ENCODE results near the gene KRT39. TPM values are rescaled to one million over a fixed set of nuclear protein-coding genes. Genes with fewer than 3 reads are reported as not detected.

The KRT39 gene
- total and polyA plus RNA-seq, 2 of the 13 experiments (the other 11 are each of a cell fraction or from before 2014, with no cell fraction given) = 0.07 to 1.2 TPM

DNA sequence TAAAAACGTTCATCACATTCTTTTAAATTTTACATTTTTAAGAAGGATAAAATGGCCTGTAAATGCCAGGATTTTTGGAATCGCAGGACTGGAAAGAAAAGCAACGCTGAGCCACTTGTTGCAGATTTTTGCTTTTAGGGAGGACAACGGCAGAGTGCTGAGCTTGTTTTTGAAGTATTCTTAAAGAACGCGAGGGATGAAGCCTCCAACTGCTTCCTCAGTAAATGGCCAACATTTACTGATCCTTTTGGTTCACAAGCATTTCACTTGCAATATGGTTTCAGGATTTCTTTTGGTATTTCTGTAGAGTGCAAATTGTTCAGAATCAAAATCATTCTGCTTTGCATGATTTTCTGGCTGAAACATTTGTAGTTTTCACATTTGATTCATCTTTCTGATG lies 26.5 kb downstream of the KRT39 start (continued):
- TF ChIP-seq LRRFIP1 (CRISPR knock-in tag; conservative IDR thresholded peaks at IDR 0.05) (no peak), SP4 (CRISPR knock-in tag; IDR thresholded peaks at IDR 0.05) (no peak), GTF3A (CRISPR knock-in tag; conservative IDR thresholded peaks at IDR 0.05) (no peak), NR1H2 (CRISPR knock-in tag; IDR thresholded peaks at IDR 0.05; ENCODE audit: borderline replicate concordance, low read depth) (no peak), ZNF468 (CRISPR knock-in tag; IDR thresholded peaks at IDR 0.05) (no peak)

DNA sequence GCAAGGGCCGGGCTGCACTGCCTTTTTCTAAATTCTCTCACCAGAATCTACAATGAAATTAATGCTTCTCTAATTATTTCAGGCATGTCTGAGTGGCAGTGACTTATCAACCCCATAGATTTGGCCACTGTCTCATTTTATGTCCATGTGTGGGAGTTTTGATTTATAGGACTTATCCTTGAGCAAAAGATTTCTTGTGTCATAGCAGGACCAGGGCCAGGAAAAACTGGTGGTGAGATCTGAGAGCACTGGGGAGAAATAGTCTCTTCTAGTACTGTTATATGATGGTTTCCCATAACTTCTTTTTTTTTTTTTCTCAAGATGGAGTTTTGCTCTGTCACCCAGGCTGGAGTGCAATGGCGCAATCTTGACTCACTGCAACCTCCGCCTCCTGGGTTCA lies 27.8 kb downstream of the KRT39 start:
- no peak overlapping the region for H3K9ac ChIP-seq (ENCODE audit: insufficient read depth, low read depth, low read length)
- CTCF ChIA-PET (ENCODE audit: low intra/inter-chr PET ratio, low total read pairs) = no interaction called here
- in situ Hi-C loops (cut with HindIII; ENCODE audit: extremely low pct_ligation_motif_present, low pct_unique_long_range_greater_than_20kb) = no loop called here
- FAIRE-seq = no peak
- H3K4me3 ChIP-seq (replicated peaks in 1 of 3; ENCODE audit: insufficient read depth in 1 of 3, low read depth in 2 of 3, low read length in 3 of 3) = no peak overlapping the region
- H3K27ac ChIP-seq (ENCODE audit: extremely low read length, insufficient read depth, low read length) = no peak overlapping the region
- H3K9me3 ChIP-seq (ENCODE audit: low read length) = no peaks in the 10 kb centered on the region
- H3K36me3 ChIP-seq (replicated peaks in 1 of 2; ENCODE audit: control insufficient read depth in 1 of 2, insufficient read depth in 2 of 2, low read length in 2 of 2) = no peaks in the 10 kb centered on the region
- TF ChIP-seq LCORL (IDR thresholded peaks at IDR 0.05) = no peak
- TF ChIP-seq LCORL (CRISPR knock-in tag; IDR thresholded peaks at IDR 0.05) = no peak
- no peak for TF ChIP-seq SMAD9 (CRISPR knock-in tag; IDR thresholded peaks at IDR 0.05)
- TF ChIP-seq PHF8 (CRISPR knock-in tag; IDR thresholded peaks at IDR 0.05) = no peak
- no peak for TF ChIP-seq ZNF749 (CRISPR knock-in tag; IDR thresholded peaks at IDR 0.05; ENCODE audit: borderline replicate concordance)
- TF ChIP-seq, protein P1, sequence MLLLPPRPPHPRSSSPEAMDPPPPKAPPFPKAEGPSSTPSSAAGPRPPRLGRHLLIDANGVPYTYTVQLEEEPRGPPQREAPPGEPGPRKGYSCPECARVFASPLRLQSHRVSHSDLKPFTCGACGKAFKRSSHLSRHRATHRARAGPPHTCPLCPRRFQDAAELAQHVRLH (CRISPR knock-in tag; IDR thresholded peaks at IDR 0.05; ENCODE audit: borderline replicate concordance, low read depth) = no peak
- TF ChIP-seq ZNF562 (CRISPR knock-in tag; IDR thresholded peaks at IDR 0.05; ENCODE audit: borderline replicate concordance) = no peak
- TF ChIP-seq KMT2B (CRISPR knock-in tag; IDR thresholded peaks at IDR 0.05) = no peak
- TF ChIP-seq, protein P2, sequence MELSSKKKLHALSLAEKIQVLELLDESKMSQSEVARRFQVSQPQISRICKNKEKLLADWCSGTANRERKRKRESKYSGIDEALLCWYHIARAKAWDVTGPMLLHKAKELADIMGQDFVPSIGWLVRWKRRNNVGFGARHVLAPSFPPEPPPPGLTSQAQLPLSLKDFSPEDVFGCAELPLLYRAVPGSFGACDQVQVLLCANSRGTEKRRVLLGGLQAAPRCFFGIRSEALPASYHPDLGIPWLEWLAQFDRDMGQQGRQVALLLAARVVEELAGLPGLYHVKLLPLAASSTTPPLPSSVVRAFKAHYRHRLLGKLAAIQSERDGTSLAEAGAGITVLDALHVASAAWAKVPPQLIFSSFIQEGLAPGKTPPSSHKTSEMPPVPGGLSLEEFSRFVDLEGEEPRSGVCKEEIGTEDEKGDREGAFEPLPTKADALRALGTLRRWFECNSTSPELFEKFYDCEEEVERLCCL (CRISPR knock-in tag; IDR thresholded peaks at IDR 0.05; ENCODE audit: borderline replicate concordance) = no peak
- no peak for TF ChIP-seq THYN1 (CRISPR knock-in tag; IDR thresholded peaks at IDR 0.05; ENCODE audit: borderline replicate concordance, low read depth)
- no peak for TF ChIP-seq ZNF672 (CRISPR knock-in tag; IDR thresholded peaks at IDR 0.05)
- no peak for TF ChIP-seq ZNF772 (CRISPR knock-in tag; IDR thresholded peaks at IDR 0.05)
- TF ChIP-seq NCOA5 (CRISPR knock-in tag; IDR thresholded peaks at IDR 0.05) = no peak
- no peak for TF ChIP-seq HHEX (CRISPR knock-in tag; IDR thresholded peaks at IDR 0.05)
- TF ChIP-seq ZNF256 (CRISPR knock-in tag; conservative IDR thresholded peaks at IDR 0.05) = no peak
- no peak for TF ChIP-seq ZBTB44 (CRISPR knock-in tag; IDR thresholded peaks at IDR 0.05)
- peaks cover 3% of the 10 kb centered on the region for H3K79me2 ChIP-seq (ENCODE audit: insufficient read depth, low read length)
- no peaks in the 10 kb centered on the region for H3K27me3 ChIP-seq (ENCODE audit: control insufficient read depth in 1 of 2, insufficient read depth in 2 of 2, low read length in 2 of 2)
- no peak for DNase-seq (ENCODE audit: low spot score)
- ATAC-seq = no peak
- WGBS (ENCODE audit: low lambda C conversion rate) = 100% methylated on average over 3 of the region's 3 CpGs
- H3K4me2 ChIP-seq (ENCODE audit: low read depth, low read length) = no peak overlapping the region
- POLR2A ChIA-PET = no interaction called here
- no TSS peak for BruUV-seq (replicated peaks)
- peaks cover 47% of the 10 kb centered on the region for H3K4me1 ChIP-seq (ENCODE audit: insufficient read depth, low read length)
- no peaks in the 10 kb centered on the region for H4K20me1 ChIP-seq (ENCODE audit: insufficient read depth, low read length)
- no peak overlapping the region for H2AFZ ChIP-seq (ENCODE audit: low read length)
- intact Hi-C loops (cut with micrococcal nuclease; ENCODE audit: unreplicated experiment) = no loop called here

Measured in HepG2 (cell line).